IPS-20b (cell line): Measurements from ENCODE around the gene CNIH1.
A peak's percentile ranks its signal among the peaks of the same experiment; 100 is the strongest.
"Not testable (repeated sequence)": the region's sequence is repeated elsewhere in the genome, so short reads cannot be mapped to it uniquely, and the experiment has no call there.

Source experiments
- H3K27ac ChIP-seq: one replicate; pipeline ENCODE4 v1.5.1; 2013; ENCODE audit warnings: low read length
- H3K27me3 ChIP-seq: 2 replicates; pipeline ENCODE4 v1.6.1; 2013; ENCODE audit warnings: mild to moderate bottlenecking, low read length, inconsistent platforms; ENCODE audit not compliant: insufficient read depth
- H3K36me3 ChIP-seq: 2 replicates; pipeline ENCODE4 v1.6.1; 2013; ENCODE audit warnings: low read depth, mild to moderate bottlenecking, inconsistent platforms, low read length, moderate library complexity; ENCODE audit not compliant: insufficient read depth
- H3K4me1 ChIP-seq: 2 replicates; pipeline ENCODE4 v1.6.1; 2013; ENCODE audit warnings: mild to moderate bottlenecking, control low read depth, inconsistent platforms, low read length, moderate library complexity; ENCODE audit not compliant: insufficient read depth
- H3K4me3 ChIP-seq: 2 replicates; pipeline ENCODE4 v1.5.1; 2013; ENCODE audit warnings: mild to moderate bottlenecking, low read length, inconsistent platforms
- H3K9ac ChIP-seq: 2 replicates; pipeline ENCODE4 v1.6.1; 2013; ENCODE audit warnings: low read depth, mild to moderate bottlenecking, inconsistent platforms, low read length, moderate library complexity
- H3K9me3 ChIP-seq: 2 replicates; pipeline ENCODE4 v1.6.1; 2013; ENCODE audit warnings: mild to moderate bottlenecking, low read depth, low read length, inconsistent platforms; ENCODE audit not compliant: insufficient read depth

The CNIH1 gene

GRCh38 chr14:54446161-54446693 lies 5.1 kb upstream of the CNIH1 start:
- Histone ChIP-seq H3K27ac (no peak overlapping the region), H3K9ac (no peak overlapping the region), H3K9me3 (no peaks in the 10 kb centered on the region), H3K4me3 (no peak overlapping the region), H3K4me1 (peaks cover 5% of the 10 kb centered on the region; the same call in 1 of the 2 replicates), H3K27me3 (no peaks in the 10 kb centered on the region), H3K36me3 (no peaks in the 10 kb centered on the region)

GRCh38 chr14:54444681-54445080 lies 3.5 kb upstream of the CNIH1 start:
- peaks cover 9% of the 10 kb centered on the region; the same call in 1 of the 2 replicates for H3K4me1 ChIP-seq
- H3K27ac ChIP-seq = no peak overlapping the region
- no peak overlapping the region for H3K4me3 ChIP-seq

GRCh38 chr14:54443981-54444380 lies 2.8 kb upstream of the CNIH1 start:
- H3K27me3 ChIP-seq = no peaks in the 10 kb centered on the region
- peaks cover 9% of the 10 kb centered on the region; the same call in 1 of the 2 replicates for H3K4me1 ChIP-seq
- H3K9me3 ChIP-seq = no peaks in the 10 kb centered on the region
- H3K9ac ChIP-seq = no peak overlapping the region
- no peaks in the 10 kb centered on the region for H3K36me3 ChIP-seq
- H3K27ac ChIP-seq = no peak overlapping the region
- no peak overlapping the region for H3K4me3 ChIP-seq

More at GRCh38 chr14:54444681-54445080, 3.5 kb upstream of the CNIH1 start:
- H3K36me3 ChIP-seq = no peaks in the 10 kb centered on the region
- H3K9ac ChIP-seq = no peak overlapping the region
- H3K27me3 ChIP-seq = no peaks in the 10 kb centered on the region
- H3K9me3 ChIP-seq = no peaks in the 10 kb centered on the region

- H3K4me3 ChIP-seq, H3K9me3 ChIP-seq, H3K27ac ChIP-seq, H3K9ac ChIP-seq, H3K27me3 ChIP-seq, H3K36me3 ChIP-seq: not testable (repeated sequence)
- H3K4me1 ChIP-seq = peaks cover 16% of the 10 kb centered on the region; the same call in 1 of the 2 replicates
These were observed 1.8 kb upstream of the CNIH1 start for GRCh38 chr14:54442961-54443360.

GRCh38 chr14:54440476-54440872 lies 700 bp downstream of the CNIH1 start:
- no peaks in the 10 kb centered on the region for H3K27me3 ChIP-seq
- peaks cover 20% of the 10 kb centered on the region; the same call in 1 of the 2 replicates for H3K4me1 ChIP-seq
- H3K36me3 ChIP-seq = peaks cover 6% of the 10 kb centered on the region; the same call in 1 of the 2 replicates
- H3K27ac ChIP-seq = peak overlapping the region; percentile 41
- peak overlapping the region; percentile 96 for H3K9ac ChIP-seq
- H3K9me3 ChIP-seq = no peaks in the 10 kb centered on the region
- peak overlapping the region; percentile 95 for H3K4me3 ChIP-seq

GRCh38 chr14:54440037-54440436 lies 1.1 kb downstream of the CNIH1 start:
- Histone ChIP-seq H3K4me3 (peak overlapping the region; percentile 95), H3K4me1 (peaks cover 20% of the 10 kb centered on the region; the same call in 1 of the 2 replicates), H3K9ac (peak overlapping the region; percentile 96), H3K27ac (no peak overlapping the region), H3K36me3 (peaks cover 10% of the 10 kb centered on the region; the same call in 1 of the 2 replicates), H3K27me3 (no peaks in the 10 kb centered on the region), H3K9me3 (no peaks in the 10 kb centered on the region)

GRCh38 chr14:54438703-54439102 lies 2.5 kb downstream of the CNIH1 start:
- H3K9me3 ChIP-seq = no peaks in the 10 kb centered on the region
- H3K4me1 ChIP-seq = peaks cover 20% of the 10 kb centered on the region; the same call in 1 of the 2 replicates
- H3K27ac ChIP-seq = no peak overlapping the region
- H3K36me3 ChIP-seq = peaks cover 22% of the 10 kb centered on the region
- peak overlapping the region; percentile 36; the same call in 1 of the 2 replicates for H3K4me3 ChIP-seq
- H3K9ac ChIP-seq = no peak overlapping the region
- H3K27me3 ChIP-seq = no peaks in the 10 kb centered on the region

- not testable (repeated sequence) for H3K9me3 ChIP-seq, H3K27me3 ChIP-seq, H3K27ac ChIP-seq, H3K4me3 ChIP-seq, H3K9ac ChIP-seq
- H3K4me1 ChIP-seq = peaks cover 24% of the 10 kb centered on the region; the same call in 1 of the 2 replicates
- H3K36me3 ChIP-seq = peaks cover 28% of the 10 kb centered on the region
These were observed 3.2 kb downstream of the CNIH1 start for GRCh38 chr14:54437954-54438353.

- Histone ChIP-seq H3K36me3 (peaks cover 51% of the 10 kb centered on the region), H3K9me3 (no peaks in the 10 kb centered on the region), H3K9ac (no peak overlapping the region), H3K27ac (no peak overlapping the region), H3K4me3 (no peak overlapping the region), H3K27me3 (no peaks in the 10 kb centered on the region), H3K4me1 (peaks cover 24% of the 10 kb centered on the region; the same call in 1 of the 2 replicates)
These were observed 5.6 kb downstream of the CNIH1 start for GRCh38 chr14:54435500-54435981.

- H3K4me3 ChIP-seq = no peak overlapping the region
- H3K27me3 ChIP-seq = no peaks in the 10 kb centered on the region
- H3K9me3 ChIP-seq = no peaks in the 10 kb centered on the region
- H3K27ac ChIP-seq = no peak overlapping the region
- H3K36me3 ChIP-seq = peaks cover 84% of the 10 kb centered on the region
- H3K9ac ChIP-seq = no peak overlapping the region
- H3K4me1 ChIP-seq = peaks cover 9% of the 10 kb centered on the region; the same call in 1 of the 2 replicates
These were observed 12.6 kb downstream of the CNIH1 start for GRCh38 chr14:54428527-54428926.

GRCh38 chr14:54427871-54428270 lies 13.3 kb downstream of the CNIH1 start:
- Histone ChIP-seq H3K4me3 (no peak overlapping the region), H3K9me3 (no peaks in the 10 kb centered on the region), H3K27me3 (no peaks in the 10 kb centered on the region), H3K36me3 (peaks cover 80% of the 10 kb centered on the region), H3K27ac (no peak overlapping the region), H3K9ac (no peak overlapping the region), H3K4me1 (peaks cover 4% of the 10 kb centered on the region; the same call in 1 of the 2 replicates)

GRCh38 chr14:54425537-54426274 lies 15.5 kb downstream of the CNIH1 start:
- Histone ChIP-seq H3K9ac (no peak overlapping the region), H3K27me3 (no peaks in the 10 kb centered on the region), H3K27ac (no peak overlapping the region), H3K4me1 (no peaks in the 10 kb centered on the region), H3K4me3 (no peak overlapping the region), H3K9me3 (no peaks in the 10 kb centered on the region), H3K36me3 (peaks cover 59% of the 10 kb centered on the region)
